Measurements from ENCODE around the gene MAPT.

MAPT gene

GRCh38 chr17:45962221-45962972 lies 68.0 kb downstream of the MAPT start (continued):
- TF ChIP-seq POU6F1 (CRISPR knock-in tag; IDR thresholded peaks at IDR 0.05; ENCODE audit: borderline replicate concordance, low read depth) (no peak), TOX (CRISPR knock-in tag; IDR thresholded peaks at IDR 0.05; ENCODE audit: borderline replicate concordance) (no peak), ZNF8 (CRISPR knock-in tag; IDR thresholded peaks at IDR 0.05) (no peak), PPARA (CRISPR knock-in tag; IDR thresholded peaks at IDR 0.05; ENCODE audit: borderline replicate concordance) (no peak), ZNF565 (CRISPR knock-in tag; conservative IDR thresholded peaks at IDR 0.05; ENCODE audit: low read depth) (no peak), BACH2 (CRISPR knock-in tag; IDR thresholded peaks at IDR 0.05; ENCODE audit: borderline replicate concordance) (no peak), TSHZ2 (CRISPR knock-in tag; IDR thresholded peaks at IDR 0.05) (no peak), ISL1 (CRISPR knock-in tag; IDR thresholded peaks at IDR 0.05) (no peak), CSRNP3 (CRISPR knock-in tag; IDR thresholded peaks at IDR 0.05) (no peak)

- ATAC-seq, result no peak
These were observed 68.9 kb downstream of the MAPT start for GRCh38 chr17:45963283-45963682.

More at GRCh38 chr17:45963283-45963682, 68.9 kb downstream of the MAPT start:
- TF ChIP-seq ISL1 (CRISPR knock-in tag; IDR thresholded peaks at IDR 0.05), result no peak
- no peak for TF ChIP-seq POU6F1 (CRISPR knock-in tag; IDR thresholded peaks at IDR 0.05; ENCODE audit: borderline replicate concordance, low read depth)
- no peak for TF ChIP-seq ZNF70 (CRISPR knock-in tag; IDR thresholded peaks at IDR 0.05)
- TF ChIP-seq ESRRG (CRISPR knock-in tag; IDR thresholded peaks at IDR 0.05), result no peak
- no peak for TF ChIP-seq ZFP30 (CRISPR knock-in tag; IDR thresholded peaks at IDR 0.05)
- TF ChIP-seq RARB (CRISPR knock-in tag; IDR thresholded peaks at IDR 0.05), result no peak
- no peak for TF ChIP-seq ZNF8 (CRISPR knock-in tag; IDR thresholded peaks at IDR 0.05)
- TF ChIP-seq CREB5 (CRISPR knock-in tag; IDR thresholded peaks at IDR 0.05; ENCODE audit: low read depth), result no peak
- no peak for TF ChIP-seq PATZ1 (CRISPR knock-in tag; IDR thresholded peaks at IDR 0.05; ENCODE audit: borderline replicate concordance)
- no peak for TF ChIP-seq ZFP3 (CRISPR knock-in tag; IDR thresholded peaks at IDR 0.05)
- TF ChIP-seq ZC3H10 (CRISPR knock-in tag; IDR thresholded peaks at IDR 0.05), result no peak

Data from SK-N-SH treated with all-trans-retinoic acid at 6 μM for 48 hours (cell line).